HepG2 (cell line): ENCODE data around the gene CADPS2. TPM values are rescaled to one million over a fixed set of nuclear protein-coding genes. Genes with fewer than 3 reads are reported as not detected.

Experiments used
- ATF3 ChIP-seq: sonication (generic); formaldehyde crosslinking; IDR thresholded peaks from 2 replicates; pipeline ENCODE4 v1.4.0; 2020; ENCODE audit warnings: missing genetic modification reagents
- CBFB ChIP-seq: sonication (generic); formaldehyde crosslinking; IDR thresholded peaks from 2 replicates; pipeline ENCODE4 v1.4.0; 2020; ENCODE audit warnings: missing genetic modification reagents
- CREBL2 ChIP-seq: sonication (generic); formaldehyde crosslinking; IDR thresholded peaks from 2 replicates; pipeline ENCODE4 v1.8.1; 2023; ENCODE audit warnings: missing genetic modification reagents, mild to moderate bottlenecking, borderline replicate concordance
- FOXP4 ChIP-seq: sonication (generic); formaldehyde crosslinking; IDR thresholded peaks from 2 replicates; pipeline ENCODE4 v1.4.0; 2020; ENCODE audit warnings: missing genetic modification reagents
- KLF15 ChIP-seq: sonication (generic); formaldehyde crosslinking; IDR thresholded peaks from 2 replicates; pipeline ENCODE4 v1.8.1; 2023; ENCODE audit warnings: borderline replicate concordance, mild to moderate bottlenecking, inconsistent platforms, missing genetic modification reagents, mixed read lengths
- MED8 ChIP-seq: sonication (generic); formaldehyde crosslinking; IDR thresholded peaks from 2 replicates; pipeline ENCODE4 v1.8.1; 2023; ENCODE audit warnings: mild to moderate bottlenecking, missing genetic modification reagents; ENCODE audit not compliant: insufficient replicate concordance
- MIXL1 ChIP-seq: IDR thresholded peaks from 2 replicates; pipeline ENCODE4 v1.6.1; 2016
- NRL ChIP-seq: sonication (generic); formaldehyde crosslinking; IDR thresholded peaks from 2 replicates; pipeline ENCODE4 v1.5.0; 2020; ENCODE audit warnings: missing genetic modification reagents, mild to moderate bottlenecking, moderate library complexity, borderline replicate concordance
- PHF21A ChIP-seq: sonication (generic); formaldehyde crosslinking; IDR thresholded peaks from 2 replicates; pipeline ENCODE4 v1.5.0; 2020; ENCODE audit warnings: mild to moderate bottlenecking, missing genetic modification reagents
- PRDM10 ChIP-seq: sonication (generic); formaldehyde crosslinking; IDR thresholded peaks from 2 replicates; pipeline ENCODE4 v1.4.0; 2020; ENCODE audit warnings: low read depth, missing genetic modification reagents
- PREB ChIP-seq: sonication (generic); formaldehyde crosslinking; IDR thresholded peaks from 2 replicates; pipeline ENCODE4 v1.4.0; 2020; ENCODE audit warnings: missing genetic modification reagents
- SAFB2 ChIP-seq: sonication (generic); formaldehyde crosslinking; IDR thresholded peaks from 2 replicates; pipeline ENCODE4 v1.5.1; 2020; ENCODE audit warnings: missing genetic modification reagents, low read depth, mild to moderate bottlenecking, borderline replicate concordance
- SOX5 ChIP-seq: IDR thresholded peaks from 2 replicates; pipeline ENCODE4 v1.6.1; 2016; ENCODE audit warnings: borderline replicate concordance
- SP4 ChIP-seq: sonication (generic); formaldehyde crosslinking; IDR thresholded peaks from 2 replicates; pipeline ENCODE4 v1.8.1; 2023; ENCODE audit warnings: mild to moderate bottlenecking, missing genetic modification reagents
- TARDBP ChIP-seq: sonication (generic); formaldehyde crosslinking; IDR thresholded peaks from 2 replicates; pipeline ENCODE4 v1.8.0; 2022; ENCODE audit warnings: mild to moderate bottlenecking, missing genetic modification reagents
- ZNF205 ChIP-seq: IDR thresholded peaks from 2 replicates; pipeline ENCODE4 v1.6.1; 2018; ENCODE audit warnings: missing biosample characterization, missing genetic modification reagents
- ZNF326 ChIP-seq: sonication (generic); formaldehyde crosslinking; IDR thresholded peaks from 2 replicates; pipeline ENCODE4 v1.4.0; 2020; ENCODE audit warnings: missing genetic modification reagents, borderline replicate concordance
- ZNF747 ChIP-seq: sonication (generic); formaldehyde crosslinking; IDR thresholded peaks from 2 replicates; pipeline ENCODE4 v1.8.1; 2023; ENCODE audit warnings: missing genetic modification reagents, mild to moderate bottlenecking, borderline replicate concordance
- ZNF800 ChIP-seq: sonication (generic); formaldehyde crosslinking; IDR thresholded peaks from 2 replicates; pipeline ENCODE4 v1.4.0; 2020; ENCODE audit warnings: missing genetic modification reagents
- polyA plus RNA-seq, 8 experiments: library from polyadenylated mRNA; depleted of rRNA in 3 of 8; stranded (reverse) in 7 of 8; unstranded in 1 of 8; fragments of >200 nt; fragmentation: Illumina TruSeq in 4 of 8; extraction: Trizol in 4 of 8; gene quantifications; 2 replicates each; pipeline versions ENCODE4 v1.2.1 to v1.2.3, GENCODE V29; 2011 to 2016; ENCODE audit warnings: low read depth in 4 of 8, missing spikeins in 1 of 8, mixed read lengths in 1 of 8; ENCODE audit not compliant: insufficient read depth in 1 of 8
- total RNA-seq, 5 experiments: library from RNA; depleted of rRNA; stranded (reverse); fragments of >200 nt; fragmentation: Illumina TruSeq; extraction: Trizol; gene quantifications; 2 replicates each; pipeline ENCODE4 v1.2.3, GENCODE V29; 2016; ENCODE audit warnings: low read depth in 1 of 5

The CADPS2 gene
- total and polyA plus RNA-seq, 2 of the 13 experiments (the other 11 are each of a cell fraction or from before 2014, with no cell fraction given): 17.6 to 43.8 TPM

- TF ChIP-seq PRDM10 (0 out of 2 replicates have a peak, but pooled peaks have one; percentile 21), ZNF326 (CRISPR knock-in tag) (no peak), PHF21A (CRISPR knock-in tag) (peak; percentile 56; the same call in 1 of the 2 replicates), KLF15 (CRISPR knock-in tag) (peak; percentile 71; the same call in 1 of the 2 replicates), TARDBP (CRISPR knock-in tag) (0 out of 2 replicates have a peak, but pooled peaks have one; percentile 15), SAFB2 (CRISPR knock-in tag) (no peak), SOX5 (CRISPR knock-in tag) (0 out of 2 replicates have a peak, but pooled peaks have one; percentile 18), MED8 (CRISPR knock-in tag) (peak; percentile 23), MIXL1 (CRISPR knock-in tag) (no peak), FOXP4 (CRISPR knock-in tag) (peak; percentile 30), CBFB (CRISPR knock-in tag) (0 out of 2 replicates have a peak, but pooled peaks have one; percentile 29), NRL (CRISPR knock-in tag) (0 out of 2 replicates have a peak, but pooled peaks have one; percentile 21), SP4 (CRISPR knock-in tag) (peak; percentile 78), PREB (0 out of 2 replicates have a peak, but pooled peaks have one; percentile 63), ATF3 (CRISPR knock-in tag) (0 out of 2 replicates have a peak, but pooled peaks have one; percentile 30), ZNF800 (CRISPR knock-in tag) (peak; percentile 91), CREBL2 (CRISPR knock-in tag) (0 out of 2 replicates have a peak, but pooled peaks have one; percentile 26), ZNF747 (CRISPR knock-in tag) (peak; percentile 70), ZNF205 (CRISPR knock-in tag) (peak; percentile 12; the same call in 1 of the 2 replicates)
These were observed at the start of gene CADPS2 (continued) for GRCh38 chr7:122886357-122887081.
